ENCODE data around the gene GTPBP8. TPM values are rescaled to one million over a fixed set of nuclear protein-coding genes. Genes with fewer than 3 reads are reported as not detected.

The GTPBP8 gene
- total and polyA plus RNA-seq, 2 of the 8 experiments (the other 6 are each of a cell fraction or from before 2014, with no cell fraction given), result 25.8 to 27.6 TPM

DNA sequence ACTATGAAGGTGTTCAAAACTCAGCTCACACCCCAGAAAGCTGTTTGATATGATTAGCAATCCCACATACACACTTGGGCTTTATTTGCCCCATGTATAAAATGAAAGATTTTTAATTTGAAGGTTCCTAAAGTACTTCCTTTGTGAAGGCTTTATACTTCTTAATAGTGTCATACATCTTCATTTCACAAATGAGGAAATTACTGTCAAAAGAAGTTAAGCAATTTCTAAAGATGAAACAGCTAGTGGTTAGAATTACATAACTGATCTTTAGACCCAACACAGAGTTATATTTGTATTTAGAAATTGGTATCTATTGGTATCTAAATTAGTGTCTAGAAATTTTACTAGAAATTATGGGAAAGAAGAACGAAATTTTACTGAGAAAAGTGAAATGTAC, 23.0 kb upstream of the GTPBP8 start (continued):
- no peak for TF ChIP-seq RXRA (IDR thresholded peaks at IDR 0.05; ENCODE audit: insufficient read depth, low read depth, low read length)

DNA sequence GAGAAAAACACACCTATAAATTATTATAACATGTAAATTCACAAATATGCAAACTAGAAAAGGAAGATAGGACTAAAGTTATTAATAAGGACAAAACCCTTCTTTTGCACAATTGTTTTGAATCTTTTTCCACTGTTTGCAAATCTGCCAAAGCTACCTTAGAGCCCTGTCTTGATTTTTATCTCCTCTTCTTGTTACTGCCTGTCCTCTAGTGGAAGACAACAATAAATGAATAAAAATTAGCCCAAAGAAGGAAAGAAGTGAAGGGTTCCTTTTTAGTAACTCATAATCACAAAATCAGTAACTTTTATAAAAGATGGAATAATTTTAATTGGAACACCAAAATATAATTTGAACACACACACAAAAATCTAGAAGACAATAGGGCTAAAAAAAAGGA, 18.6 kb upstream of the GTPBP8 start:
- no peak overlapping the region for H3K56ac ChIP-seq (replicated peaks; ENCODE audit: insufficient read length, low read depth, low read length)
- no peak overlapping the region for H2BK20ac ChIP-seq (ENCODE audit: low read length)
- H2BK120ac ChIP-seq (replicated peaks; ENCODE audit: low read depth, low read length), result no peak overlapping the region
- H3K79me2 ChIP-seq (ENCODE audit: control insufficient read depth in 1 of 2, insufficient read depth in 2 of 2, low read length in 2 of 2), result no peaks in the 10 kb centered on the region
- H3K4ac ChIP-seq (replicated peaks; ENCODE audit: insufficient read length, low read depth, low read length), result no peak overlapping the region
- DNase-seq (ENCODE audit: low read depth in 1 of 2, low spot score in 2 of 2) (no peak), FAIRE-seq (no peak)
- H3K23ac ChIP-seq (ENCODE audit: insufficient read length), result no peak overlapping the region
- no peak overlapping the region for H3K4me2 ChIP-seq (ENCODE audit: insufficient read depth in 1 of 2, low read depth in 2 of 2, low read length in 2 of 2)
- TF ChIP-seq CTBP2 (IDR thresholded peaks at IDR 0.05; ENCODE audit: borderline replicate concordance, insufficient read depth, insufficient read length, low read length) (no peak), RAD21 (IDR thresholded peaks at IDR 0.05 in 1 of 2, conservative IDR thresholded peaks at IDR 0.05 in 1 of 2; ENCODE audit: low read depth in 2 of 2, low read length in 2 of 2) (peak; percentile 14 to 25), CBX5 (IDR thresholded peaks at IDR 0.05; ENCODE audit: low read depth, low read length) (no peak)
- no peaks in the 10 kb centered on the region for H4K20me1 ChIP-seq (replicated peaks in 1 of 2; ENCODE audit: control insufficient read depth in 1 of 2, insufficient read depth in 2 of 2, low read length in 2 of 2)
- H4K5ac ChIP-seq (ENCODE audit: insufficient read length, low read depth, low read length), result no peak overlapping the region
- H3K18ac ChIP-seq (ENCODE audit: extremely low read depth, low read length), result no peak overlapping the region
- no peak overlapping the region for H4K8ac ChIP-seq (ENCODE audit: extremely low read depth, insufficient read depth, low read length)
- no peaks in the 10 kb centered on the region for H3K4me1 ChIP-seq (replicated peaks in 1 of 4; ENCODE audit: control insufficient read depth in 3 of 4, insufficient read depth in 4 of 4, low read length in 3 of 4)
- H3K79me1 ChIP-seq (ENCODE audit: low read depth, low read length), result no peaks in the 10 kb centered on the region
- H3K23me2 ChIP-seq (ENCODE audit: low read depth, low read length), result no peaks in the 10 kb centered on the region
- no peak overlapping the region for H3K9ac ChIP-seq (replicated peaks in 1 of 4; ENCODE audit: extremely low read depth in 1 of 4, low read depth in 3 of 4, low read length in 3 of 4)
- POLR2A ChIA-PET (ENCODE audit: partially characterized antibody), result interaction anchor here (2.0 kb wide), 1 partner anchor 19 kb away, joined by 7 read pairs; the partner anchor contains the start of gene GTPBP8
- H2AK5ac ChIP-seq (ENCODE audit: low read depth, low read length), result no peak overlapping the region
- H3K27ac ChIP-seq (ENCODE audit: low read depth, low read length), result no peak overlapping the region
- no peak overlapping the region for H4K91ac ChIP-seq (replicated peaks; ENCODE audit: insufficient read length, low read length)
- no peak overlapping the region for H3K4me3 ChIP-seq (ENCODE audit: extremely low read depth in 1 of 4, insufficient read depth in 2 of 4, low read depth in 3 of 4, low read length in 4 of 4)
- H3K14ac ChIP-seq (ENCODE audit: insufficient read length), result no peak overlapping the region
- no peaks in the 10 kb centered on the region for H3K36me3 ChIP-seq (ENCODE audit: control insufficient read depth in 2 of 4, insufficient read depth in 4 of 4, low read length in 3 of 4)
- H2BK12ac ChIP-seq (ENCODE audit: low read depth, low read length), result no peak overlapping the region
- no peak overlapping the region for H2BK5ac ChIP-seq (ENCODE audit: low read depth, low read length)
- CTCF ChIA-PET (ENCODE audit: partially characterized antibody), result interaction anchor here (0.9 to 2.7 kb wide), 6 partner anchors 10 to 330 kb away, joined by 3 to 12 read pairs (median 3); no protein-coding TSS in a partner anchor
- H2AFZ ChIP-seq (ENCODE audit: low read length), result no peak overlapping the region
- no peak overlapping the region for H2BK15ac ChIP-seq (ENCODE audit: low read length)
- no peaks in the 10 kb centered on the region for H3K9me3 ChIP-seq (ENCODE audit: insufficient read depth in 2 of 2, low read depth in 1 of 2, low read length in 1 of 2)
- H3K27me3 ChIP-seq (replicated peaks in 1 of 4; ENCODE audit: control insufficient read depth in 3 of 4, extremely low read depth in 1 of 4, insufficient read depth in 3 of 4, low read length in 3 of 4), result no peaks in the 10 kb centered on the region
